Testis (tissue), 2 donors: ENCODE data around the gene SLC4A2.

Experiments used
- CTCF ChIP-seq, 3 experiments: fragments of 450-650 bp in 2 of 3; fragments of 200-600 bp in 1 of 3; sonication (generic) in 1 of 3; IDR thresholded peaks; one replicate each; pipeline ENCODE4 v1.5.1; 2016 to 2019; ENCODE audit warnings: antibody characterized with exemption in 3 of 3, mild to moderate bottlenecking in 2 of 3, moderate library complexity in 1 of 3
- POLR2A ChIP-seq: fragments of 450-650 bp; IDR thresholded peaks from one replicate; pipeline ENCODE4 v1.6.1; 2017; ENCODE audit warnings: antibody characterized with exemption, mild to moderate bottlenecking, moderate library complexity

- TF ChIP-seq CTCF (IDR thresholded peaks at IDR 0.05) (no peak), POLR2A (no peak)
These were observed 515 bp upstream of the SLC4A2 start for GRCh38 chr7:151058781-151059366.
